ENCODE results near the gene CNTLN. TPM values are rescaled to one million over a fixed set of nuclear protein-coding genes. Genes with fewer than 3 reads are reported as not detected.

Gene CNTLN, protein sequence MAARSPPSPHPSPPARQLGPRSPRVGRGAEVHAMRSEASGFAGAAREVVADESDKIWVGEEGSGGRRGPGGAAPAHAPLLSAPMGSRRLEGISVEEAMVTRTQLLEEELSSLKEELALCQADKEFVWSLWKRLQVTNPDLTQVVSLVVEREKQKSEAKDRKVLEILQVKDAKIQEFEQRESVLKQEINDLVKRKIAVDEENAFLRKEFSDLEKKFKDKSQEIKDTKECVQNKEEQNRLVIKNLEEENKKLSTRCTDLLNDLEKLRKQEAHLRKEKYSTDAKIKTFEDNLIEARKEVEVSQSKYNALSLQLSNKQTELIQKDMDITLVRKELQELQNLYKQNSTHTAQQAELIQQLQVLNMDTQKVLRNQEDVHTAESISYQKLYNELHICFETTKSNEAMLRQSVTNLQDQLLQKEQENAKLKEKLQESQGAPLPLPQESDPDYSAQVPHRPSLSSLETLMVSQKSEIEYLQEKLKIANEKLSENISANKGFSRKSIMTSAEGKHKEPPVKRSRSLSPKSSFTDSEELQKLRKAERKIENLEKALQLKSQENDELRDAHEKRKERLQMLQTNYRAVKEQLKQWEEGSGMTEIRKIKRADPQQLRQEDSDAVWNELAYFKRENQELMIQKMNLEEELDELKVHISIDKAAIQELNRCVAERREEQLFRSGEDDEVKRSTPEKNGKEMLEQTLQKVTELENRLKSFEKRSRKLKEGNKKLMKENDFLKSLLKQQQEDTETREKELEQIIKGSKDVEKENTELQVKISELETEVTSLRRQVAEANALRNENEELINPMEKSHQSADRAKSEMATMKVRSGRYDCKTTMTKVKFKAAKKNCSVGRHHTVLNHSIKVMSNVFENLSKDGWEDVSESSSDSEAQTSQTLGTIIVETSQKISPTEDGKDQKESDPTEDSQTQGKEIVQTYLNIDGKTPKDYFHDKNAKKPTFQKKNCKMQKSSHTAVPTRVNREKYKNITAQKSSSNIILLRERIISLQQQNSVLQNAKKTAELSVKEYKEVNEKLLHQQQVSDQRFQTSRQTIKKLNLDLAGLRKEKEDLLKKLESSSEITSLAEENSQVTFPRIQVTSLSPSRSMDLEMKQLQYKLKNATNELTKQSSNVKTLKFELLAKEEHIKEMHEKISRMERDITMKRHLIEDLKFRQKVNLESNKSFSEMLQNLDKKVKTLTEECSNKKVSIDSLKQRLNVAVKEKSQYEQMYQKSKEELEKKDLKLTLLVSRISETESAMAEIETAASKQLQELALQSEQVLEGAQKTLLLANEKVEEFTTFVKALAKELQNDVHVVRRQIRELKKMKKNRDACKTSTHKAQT (N-terminal part only)
- total RNA-seq (2022; extraction: Qiagen RNA extraction) = 4.3 to 5.8 TPM (median 4.7 TPM) in 5 replicates

GRCh38 chr9:17134396-17135294 lies at the start of gene CNTLN:
CNTLN (plus strand) TSS chr9:17135040; CDS start chr9:17135066, 26 bp downstream.

